ENCODE results near the gene CHFR. TPM values are rescaled to one million over a fixed set of nuclear protein-coding genes. Genes with fewer than 3 reads are reported as not detected.
"Not testable (repeated sequence)": the region's sequence is repeated elsewhere in the genome, so short reads cannot be mapped to it uniquely, and the experiment has no call there.

The CHFR gene
- total RNA-seq, 2 donors from 2014 or later: 13.6 to 13.8 TPM

- peaks cover 89% of the 10 kb centered on the region for H3K36me3 ChIP-seq
- no peak for DNase-seq (ENCODE audit: low spot score)
- no peaks in the 10 kb centered on the region for H3K9me3 ChIP-seq
- H3K4me1 ChIP-seq: no peaks in the 10 kb centered on the region
- H3K27ac ChIP-seq: no peak overlapping the region
- TF ChIP-seq, protein P1, sequence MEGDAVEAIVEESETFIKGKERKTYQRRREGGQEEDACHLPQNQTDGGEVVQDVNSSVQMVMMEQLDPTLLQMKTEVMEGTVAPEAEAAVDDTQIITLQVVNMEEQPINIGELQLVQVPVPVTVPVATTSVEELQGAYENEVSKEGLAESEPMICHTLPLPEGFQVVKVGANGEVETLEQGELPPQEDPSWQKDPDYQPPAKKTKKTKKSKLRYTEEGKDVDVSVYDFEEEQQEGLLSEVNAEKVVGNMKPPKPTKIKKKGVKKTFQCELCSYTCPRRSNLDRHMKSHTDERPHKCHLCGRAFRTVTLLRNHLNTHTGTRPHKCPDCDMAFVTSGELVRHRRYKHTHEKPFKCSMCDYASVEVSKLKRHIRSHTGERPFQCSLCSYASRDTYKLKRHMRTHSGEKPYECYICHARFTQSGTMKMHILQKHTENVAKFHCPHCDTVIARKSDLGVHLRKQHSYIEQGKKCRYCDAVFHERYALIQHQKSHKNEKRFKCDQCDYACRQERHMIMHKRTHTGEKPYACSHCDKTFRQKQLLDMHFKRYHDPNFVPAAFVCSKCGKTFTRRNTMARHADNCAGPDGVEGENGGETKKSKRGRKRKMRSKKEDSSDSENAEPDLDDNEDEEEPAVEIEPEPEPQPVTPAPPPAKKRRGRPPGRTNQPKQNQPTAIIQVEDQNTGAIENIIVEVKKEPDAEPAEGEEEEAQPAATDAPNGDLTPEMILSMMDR (IDR thresholded peaks at IDR 0.05): no peak
- no peak overlapping the region for H3K4me3 ChIP-seq
- H3K27me3 ChIP-seq: no peaks in the 10 kb centered on the region
Observed at GRCh38 chr12:132797820-132798570, 89.4 kb downstream of the CHFR start.

DNA sequence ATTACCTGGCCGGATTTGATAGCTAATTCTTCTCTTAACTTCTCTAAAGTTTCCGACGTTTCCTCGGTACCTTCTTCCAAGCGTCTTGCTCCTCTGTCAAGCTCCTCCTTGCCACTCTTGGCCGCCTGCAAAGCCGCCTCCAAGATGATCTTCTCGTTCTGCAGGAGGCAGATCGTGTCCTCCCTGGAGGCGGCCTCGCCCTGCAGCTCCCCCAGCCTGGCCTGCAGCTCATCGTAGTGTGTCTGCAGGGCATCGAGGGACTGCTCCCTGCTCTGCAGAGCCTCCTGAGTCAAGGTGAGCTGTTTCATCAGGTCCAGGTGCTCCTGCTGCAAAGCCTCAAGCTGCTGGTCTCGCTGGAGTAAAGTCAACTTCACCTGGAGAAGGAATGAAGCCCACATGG lies 91.6 kb downstream of the CHFR start:
- DNase-seq (ENCODE audit: low spot score): no peak
- no peaks in the 10 kb centered on the region for H3K4me1 ChIP-seq
- TF ChIP-seq, protein P1 (IDR thresholded peaks at IDR 0.05): no peak
- H3K9me3 ChIP-seq: no peaks in the 10 kb centered on the region
- no peak overlapping the region for H3K4me3 ChIP-seq
- no peak overlapping the region for H3K27ac ChIP-seq
- peaks cover 89% of the 10 kb centered on the region for H3K36me3 ChIP-seq
- no peaks in the 10 kb centered on the region for H3K27me3 ChIP-seq

DNA sequence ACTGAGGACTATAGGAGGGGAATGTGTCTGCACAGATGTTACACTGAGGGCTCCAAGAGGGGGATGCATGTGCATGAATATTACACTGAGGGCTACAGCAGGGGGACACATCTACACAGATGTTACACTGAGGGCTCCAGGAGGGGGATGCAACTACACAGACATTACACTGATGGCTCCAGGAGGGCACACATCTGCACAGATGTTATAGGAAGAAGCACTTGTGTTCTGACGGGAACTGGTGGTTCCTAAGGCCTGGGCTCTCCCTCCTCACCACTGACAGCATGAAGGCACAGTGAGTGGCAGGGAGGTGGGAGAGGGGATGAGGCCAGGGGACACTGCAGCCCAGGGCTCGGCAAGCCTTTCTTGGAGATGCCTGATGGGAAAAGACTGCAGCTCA lies 95.5 kb downstream of the CHFR start:
- DNase-seq (ENCODE audit: low spot score); H3K4me1 ChIP-seq; H3K4me3 ChIP-seq; H3K9me3 ChIP-seq; H3K27me3 ChIP-seq; H3K27ac ChIP-seq: not testable (repeated sequence)
- peaks cover 85% of the 10 kb centered on the region for H3K36me3 ChIP-seq

GRCh38 chr12:132789099-132789471 lies 98.3 kb downstream of the CHFR start:
- H3K4me3 ChIP-seq: no peak overlapping the region
- DNase-seq (ENCODE audit: low spot score): no peak
- TF ChIP-seq, protein P1 (IDR thresholded peaks at IDR 0.05): no peak
- peaks cover 82% of the 10 kb centered on the region for H3K36me3 ChIP-seq
- no peaks in the 10 kb centered on the region for H3K9me3 ChIP-seq
- no peaks in the 10 kb centered on the region for H3K4me1 ChIP-seq
- no peak overlapping the region for H3K27ac ChIP-seq
- no peaks in the 10 kb centered on the region for H3K27me3 ChIP-seq

DNA sequence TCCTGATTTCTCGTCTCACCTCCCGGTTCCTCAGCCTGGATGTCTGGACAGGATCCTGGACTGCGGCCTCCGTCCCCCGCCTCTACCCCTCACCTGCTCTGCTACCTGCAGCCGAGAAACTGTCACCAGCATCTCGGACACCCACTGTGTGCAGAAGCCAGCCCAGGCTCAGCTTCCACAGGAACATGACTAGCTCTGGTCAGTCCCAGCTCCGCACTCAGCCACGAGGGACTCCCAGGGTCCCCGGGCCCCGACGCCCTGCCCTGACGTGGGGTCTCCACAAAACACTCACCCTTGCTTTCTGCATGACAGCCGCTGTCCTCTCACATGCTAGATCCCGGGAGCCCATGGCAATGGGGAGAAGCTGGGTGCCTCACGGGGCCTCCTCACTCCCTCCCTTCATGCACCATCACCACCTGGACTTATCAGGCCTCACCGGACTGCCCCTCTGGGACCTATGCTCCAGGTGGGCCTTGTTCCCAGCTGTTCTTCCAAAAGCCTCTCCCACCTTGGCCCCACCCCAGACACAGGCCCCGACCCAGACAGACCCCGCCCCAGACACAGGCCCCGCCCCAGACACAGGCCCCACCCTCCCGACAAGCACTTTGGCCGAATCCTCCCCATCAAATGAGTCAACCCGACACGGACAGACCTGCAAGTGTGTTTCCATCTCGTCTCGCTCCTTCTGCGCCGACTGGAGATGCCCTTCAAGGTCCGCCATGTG lies 98.9 kb downstream of the CHFR start:
- Histone ChIP-seq H3K27me3 (no peaks in the 10 kb centered on the region), H3K4me3 (no peak overlapping the region), H3K36me3 (peaks cover 82% of the 10 kb centered on the region), H3K27ac (no peak overlapping the region), H3K4me1 (no peaks in the 10 kb centered on the region), H3K9me3 (no peaks in the 10 kb centered on the region)
- DNase-seq (ENCODE audit: low spot score): no peak
- TF ChIP-seq, protein P1 (IDR thresholded peaks at IDR 0.05): no peak

GRCh38 chr12:132787877-132788276 lies 99.5 kb downstream of the CHFR start:
- no peaks in the 10 kb centered on the region for H3K27me3 ChIP-seq
- TF ChIP-seq, protein P1 (IDR thresholded peaks at IDR 0.05): no peak
- H3K4me3 ChIP-seq: no peak overlapping the region
- no peak for DNase-seq (ENCODE audit: low spot score)
- no peak overlapping the region for H3K27ac ChIP-seq
- H3K9me3 ChIP-seq: no peaks in the 10 kb centered on the region
- H3K4me1 ChIP-seq: no peaks in the 10 kb centered on the region
- H3K36me3 ChIP-seq: peaks cover 88% of the 10 kb centered on the region

All from right atrium auricular region (tissue), 2 donors.